Lung (tissue), 12 donors: Measurements from ENCODE around the gene OTUB2. TPM values are rescaled to one million over a fixed set of nuclear protein-coding genes. Genes with fewer than 3 reads are reported as not detected.

Experiments used
- ATAC-seq: fragments of 200-7000 bp; cut with Tn5 transposase; one replicate; pipeline ENCODE4 v1.9.1; 2020; ENCODE audit warnings: moderate number of reproducible peaks; ENCODE audit not compliant: insufficient read depth, low FRiP score
- DNase-seq, 3 donors: peaks; one replicate each; pipeline ENCODE4 v3.0.0-alpha.2; 2013 to 2017
- H3K27ac ChIP-seq, 2 donors: one replicate each; pipeline ENCODE4 v1.5.1; 2013; ENCODE audit warnings: mild to moderate bottlenecking in 2 of 2, moderate library complexity in 2 of 2, control low read depth in 1 of 2, inconsistent platforms in 1 of 2, low read depth in 1 of 2, low read length in 1 of 2
- H3K27me3 ChIP-seq, 3 donors: one replicate each; pipeline ENCODE4 v1.5.1; 2013; ENCODE audit warnings: low read length in 2 of 3; ENCODE audit not compliant: control insufficient read depth in 3 of 3, insufficient read depth in 3 of 3
- H3K36me3 ChIP-seq, 4 donors: one replicate each; pipeline ENCODE4 v1.5.1; 2013; ENCODE audit warnings: low read length in 4 of 4, mild to moderate bottlenecking in 1 of 4, moderate library complexity in 1 of 4; ENCODE audit not compliant: control insufficient read depth in 4 of 4, insufficient read depth in 4 of 4
- H3K4me1 ChIP-seq, 5 donors: one replicate each; pipeline ENCODE4 v1.5.1; 2013; ENCODE audit warnings: low read length in 5 of 5, mild to moderate bottlenecking in 2 of 5, moderate library complexity in 1 of 5; ENCODE audit not compliant: control insufficient read depth in 5 of 5, insufficient read depth in 5 of 5
- H3K4me3 ChIP-seq: one replicate; pipeline ENCODE4 v1.5.1; 2013; ENCODE audit warnings: mild to moderate bottlenecking, control low read depth, moderate library complexity
- H3K9ac ChIP-seq, 2 donors: one replicate each; pipeline ENCODE4 v1.5.1; 2013; ENCODE audit warnings: low read length in 2 of 2, control low read depth in 1 of 2; ENCODE audit not compliant: insufficient read depth in 1 of 2
- H3K9me3 ChIP-seq, 4 donors: one replicate each; pipeline ENCODE4 v1.5.1; 2013; ENCODE audit warnings: low read length in 3 of 4, mild to moderate bottlenecking in 1 of 4, moderate library complexity in 1 of 4; ENCODE audit not compliant: control insufficient read depth in 4 of 4, insufficient read depth in 3 of 4
- CTCF ChIP-seq: IDR thresholded peaks from 2 replicates; pipeline ENCODE4 v1.5.1; 2012; ENCODE audit warnings: mild to moderate bottlenecking; ENCODE audit errors: control extremely low read depth, extremely low read depth
- WGBS, 2 donors: extraction: QIAGEN DNeasy Blood & Tissue Kit; methylation state at CpG; one replicate each; pipeline ENCODE4 v1.1.7; 2013; 5-methylcytosine and 5-hydroxymethylcytosine counted together
- polyA plus RNA-seq, 2 donors: library from polyadenylated mRNA; stranded (reverse); fragments of 200-250 nt; gene quantifications; one replicate each; pipeline ENCODE4 v1.2.1, GENCODE V29; 2013
- total RNA-seq, 2 donors: library from RNA; depleted of rRNA in 1 of 2; stranded (reverse); fragments of >200 nt in 1 of 2; gene quantifications; one replicate each; pipeline ENCODE4 v1.2.1, GENCODE V29; 2014 to 2021
- donor health status: control.
- donor health status: control.
- donor health status: Bipolar disorder and iron deficiency.
- donor health status: healthy.
- donor health status: DM: yes; HTN: yes; CAD: no.

OTUB2 gene
- total and polyA plus RNA-seq, 4 donors = 0.31 to 2.2 (median 1.6) TPM

DNA sequence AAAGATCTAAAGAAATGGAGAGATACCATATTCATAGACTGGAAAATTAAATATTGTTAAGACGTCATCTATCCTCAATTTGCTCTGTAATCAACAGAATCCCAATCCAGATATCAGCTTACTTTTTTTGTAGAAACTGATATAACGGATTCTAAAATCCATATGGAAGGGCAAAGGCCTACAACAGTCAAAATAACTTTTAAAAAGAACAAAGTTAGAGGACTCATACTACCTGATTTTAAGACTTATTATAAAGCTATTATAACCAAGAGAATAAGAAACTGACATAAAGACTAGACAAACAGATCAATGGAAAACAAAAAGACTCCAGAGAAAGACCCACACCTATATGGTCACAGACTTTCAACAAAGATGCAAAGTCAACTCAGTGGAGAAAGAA lies 48.9 kb downstream of the OTUB2 start:
- Histone ChIP-seq H3K4me1 (peaks cover 6 to 30% (median 25%) of the 10 kb centered on the region in 5 donors), H3K9ac (no peak overlapping the region), H3K36me3 (peaks cover 6 to 25% (median 16%) of the 10 kb centered on the region in 4 donors), H3K9me3 (peaks cover 0 to 8% (median 1%) of the 10 kb centered on the region in 4 donors), H3K27me3 (no peaks in the 10 kb centered on the region), H3K27ac (no peak overlapping the region), H3K4me3 (no peak overlapping the region)
- TF ChIP-seq CTCF = no peak
- WGBS, 2 donors = 97% methylated on average over 2 of the region's 2 CpGs
- DNase-seq (no peak), ATAC-seq (no peak)

GRCh38 chr14:94077111-94077821 lies 51.1 kb downstream of the OTUB2 start:
- Histone ChIP-seq H3K27me3 (no peaks in the 10 kb centered on the region), H3K27ac (no peak overlapping the region), H3K36me3 (peaks cover 6 to 24% (median 16%) of the 10 kb centered on the region in 4 donors), H3K4me1 (peaks cover 6 to 40% (median 25%) of the 10 kb centered on the region in 5 donors), H3K4me3 (no peak overlapping the region), H3K9me3 (peaks cover 0 to 8% (median 1%) of the 10 kb centered on the region in 4 donors), H3K9ac (peak overlapping the region in 1 of 2 donors; percentile 11)
- DNase-seq (peak in 2 of 3 donors; percentile 10 to 22), ATAC-seq (no peak)
- 59 to 79% methylated on average over 7 of the region's 7 CpGs for WGBS, 2 donors
- TF ChIP-seq CTCF = no peak

- H3K27ac ChIP-seq = no peak overlapping the region
- ATAC-seq (no peak), DNase-seq (no peak)
- peaks cover 6 to 20% (median 16%) of the 10 kb centered on the region in 4 donors for H3K36me3 ChIP-seq
- H3K4me1 ChIP-seq = peaks cover 6 to 40% (median 25%) of the 10 kb centered on the region in 5 donors
- no peak overlapping the region for H3K4me3 ChIP-seq
- no peak for TF ChIP-seq CTCF
- H3K9me3 ChIP-seq = peaks cover 0 to 8% (median 1%) of the 10 kb centered on the region in 4 donors
- 86 to 93% methylated on average over 5 of the region's 5 CpGs for WGBS, 2 donors
- no peaks in the 10 kb centered on the region for H3K27me3 ChIP-seq
- H3K9ac ChIP-seq = peak overlapping the region in 1 of 2 donors; percentile 3
These were observed 51.7 kb downstream of the OTUB2 start for GRCh38 chr14:94077823-94078222.
